ENCODE data around the gene PLA2G4E. TPM values are rescaled to one million over a fixed set of nuclear protein-coding genes. Genes with fewer than 3 reads are reported as not detected.

Gene PLA2G4E
- total and polyA plus RNA-seq, 2 experiments from 2014 or later, result 0.06 TPM; not detected in 1

GRCh38 chr15:42042602-42043400, 22.0 kb upstream of the PLA2G4E start:
- H3K27ac ChIP-seq, result no peak overlapping the region
- TF ChIP-seq, protein P1, sequence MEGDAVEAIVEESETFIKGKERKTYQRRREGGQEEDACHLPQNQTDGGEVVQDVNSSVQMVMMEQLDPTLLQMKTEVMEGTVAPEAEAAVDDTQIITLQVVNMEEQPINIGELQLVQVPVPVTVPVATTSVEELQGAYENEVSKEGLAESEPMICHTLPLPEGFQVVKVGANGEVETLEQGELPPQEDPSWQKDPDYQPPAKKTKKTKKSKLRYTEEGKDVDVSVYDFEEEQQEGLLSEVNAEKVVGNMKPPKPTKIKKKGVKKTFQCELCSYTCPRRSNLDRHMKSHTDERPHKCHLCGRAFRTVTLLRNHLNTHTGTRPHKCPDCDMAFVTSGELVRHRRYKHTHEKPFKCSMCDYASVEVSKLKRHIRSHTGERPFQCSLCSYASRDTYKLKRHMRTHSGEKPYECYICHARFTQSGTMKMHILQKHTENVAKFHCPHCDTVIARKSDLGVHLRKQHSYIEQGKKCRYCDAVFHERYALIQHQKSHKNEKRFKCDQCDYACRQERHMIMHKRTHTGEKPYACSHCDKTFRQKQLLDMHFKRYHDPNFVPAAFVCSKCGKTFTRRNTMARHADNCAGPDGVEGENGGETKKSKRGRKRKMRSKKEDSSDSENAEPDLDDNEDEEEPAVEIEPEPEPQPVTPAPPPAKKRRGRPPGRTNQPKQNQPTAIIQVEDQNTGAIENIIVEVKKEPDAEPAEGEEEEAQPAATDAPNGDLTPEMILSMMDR (IDR thresholded peaks at IDR 0.05; ENCODE audit: low read depth, low read length), result no peak
- no peaks in the 10 kb centered on the region for H3K36me3 ChIP-seq
- H3K27me3 ChIP-seq, result no peaks in the 10 kb centered on the region
- H3K4me3 ChIP-seq, result no peak overlapping the region
- H3K9me3 ChIP-seq (ENCODE audit: low read depth), result no peaks in the 10 kb centered on the region
- no peak for DNase-seq (ENCODE audit: low read depth in 1 of 2, low spot score in 1 of 2)
- no peaks in the 10 kb centered on the region for H3K4me1 ChIP-seq (ENCODE audit: low read depth)

DNA sequence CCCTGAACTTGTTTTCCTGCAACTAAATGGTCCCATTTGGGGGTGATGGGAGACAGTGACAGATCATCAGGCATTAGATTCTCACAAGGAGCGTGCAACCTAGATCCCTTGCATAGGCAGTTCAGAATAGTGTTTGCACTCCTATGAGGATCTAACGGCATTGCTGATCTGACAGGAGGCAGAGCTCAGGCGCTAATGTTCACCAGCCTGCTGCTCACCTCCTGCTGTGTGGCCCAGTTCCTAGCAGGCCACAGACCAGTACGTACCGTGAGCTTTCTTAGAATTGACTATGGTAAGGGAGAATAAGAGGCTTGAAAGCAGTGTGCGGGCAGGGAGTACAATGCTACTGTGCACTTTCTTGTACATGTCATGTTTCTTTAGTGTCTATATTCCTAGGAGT, 17.6 kb upstream of the PLA2G4E start:
- TF ChIP-seq, protein P1 (IDR thresholded peaks at IDR 0.05; ENCODE audit: low read depth, low read length), result no peak

DNA sequence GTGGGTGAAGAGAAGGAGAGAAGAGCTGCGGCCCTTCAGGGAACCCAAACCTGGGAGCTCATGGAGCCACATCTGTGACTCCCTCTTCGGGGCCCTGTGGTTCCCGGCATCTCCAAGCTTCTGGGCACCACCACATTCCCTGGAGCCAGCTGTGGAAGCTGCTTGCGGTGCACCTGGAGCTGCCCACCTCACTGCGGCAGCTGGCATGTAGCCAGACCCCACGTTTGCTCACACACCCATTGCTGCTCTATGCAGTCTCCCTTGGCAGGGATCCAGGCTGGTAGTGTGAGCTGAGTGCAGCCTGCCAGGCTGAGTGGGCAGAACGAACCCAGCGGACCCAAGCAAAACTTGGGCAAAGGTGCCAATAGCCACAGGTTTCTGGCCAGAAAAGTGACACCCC, 16.8 kb upstream of the PLA2G4E start:
- Histone ChIP-seq H3K4me1 (ENCODE audit: low read depth) (no peaks in the 10 kb centered on the region), H3K27ac (no peak overlapping the region), H3K27me3 (no peaks in the 10 kb centered on the region), H3K9me3 (ENCODE audit: low read depth) (no peaks in the 10 kb centered on the region), H3K36me3 (no peaks in the 10 kb centered on the region), H3K4me3 (no peak overlapping the region)
- TF ChIP-seq, protein P1 (IDR thresholded peaks at IDR 0.05; ENCODE audit: low read depth, low read length), result no peak
- DNase-seq (ENCODE audit: low read depth in 1 of 2, low spot score in 1 of 2), result no peak

More for the DNA sequence above, 17.6 kb upstream of the PLA2G4E start:
- H3K36me3 ChIP-seq, result no peaks in the 10 kb centered on the region
- no peak overlapping the region for H3K27ac ChIP-seq
- DNase-seq (ENCODE audit: low read depth in 1 of 2, low spot score in 1 of 2), result no peak
- H3K27me3 ChIP-seq, result no peaks in the 10 kb centered on the region
- no peaks in the 10 kb centered on the region for H3K4me1 ChIP-seq (ENCODE audit: low read depth)
- H3K4me3 ChIP-seq, result no peak overlapping the region
- H3K9me3 ChIP-seq (ENCODE audit: low read depth), result no peaks in the 10 kb centered on the region

DNA sequence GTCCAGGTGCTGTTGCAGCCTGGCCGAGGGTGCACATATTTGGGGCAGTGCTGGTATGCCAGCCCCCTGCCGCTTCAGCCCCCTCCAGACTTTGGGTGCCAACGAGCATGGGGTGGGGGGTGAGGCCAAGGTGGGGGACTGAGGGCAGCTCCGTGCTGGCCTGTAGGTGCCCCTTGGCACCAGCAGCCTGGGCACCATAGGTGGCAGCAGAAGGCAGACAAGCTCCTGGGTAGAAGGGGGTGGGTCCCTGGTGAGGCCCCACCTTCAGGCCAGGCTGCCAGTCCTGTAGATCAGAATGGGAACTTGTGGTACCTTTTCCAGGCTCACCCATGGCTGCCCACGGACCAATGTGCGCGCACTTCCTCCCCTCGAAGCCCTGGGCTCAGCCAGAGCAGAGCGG, 16.1 kb upstream of the PLA2G4E start:
- Histone ChIP-seq H3K27me3 (no peaks in the 10 kb centered on the region), H3K4me3 (no peak overlapping the region), H3K9me3 (ENCODE audit: low read depth) (no peaks in the 10 kb centered on the region), H3K27ac (no peak overlapping the region), H3K36me3 (no peaks in the 10 kb centered on the region), H3K4me1 (ENCODE audit: low read depth) (no peaks in the 10 kb centered on the region)
- TF ChIP-seq, protein P1 (IDR thresholded peaks at IDR 0.05; ENCODE audit: low read depth, low read length), result no peak
- no peak for DNase-seq (ENCODE audit: low read depth in 1 of 2, low spot score in 1 of 2)

DNA sequence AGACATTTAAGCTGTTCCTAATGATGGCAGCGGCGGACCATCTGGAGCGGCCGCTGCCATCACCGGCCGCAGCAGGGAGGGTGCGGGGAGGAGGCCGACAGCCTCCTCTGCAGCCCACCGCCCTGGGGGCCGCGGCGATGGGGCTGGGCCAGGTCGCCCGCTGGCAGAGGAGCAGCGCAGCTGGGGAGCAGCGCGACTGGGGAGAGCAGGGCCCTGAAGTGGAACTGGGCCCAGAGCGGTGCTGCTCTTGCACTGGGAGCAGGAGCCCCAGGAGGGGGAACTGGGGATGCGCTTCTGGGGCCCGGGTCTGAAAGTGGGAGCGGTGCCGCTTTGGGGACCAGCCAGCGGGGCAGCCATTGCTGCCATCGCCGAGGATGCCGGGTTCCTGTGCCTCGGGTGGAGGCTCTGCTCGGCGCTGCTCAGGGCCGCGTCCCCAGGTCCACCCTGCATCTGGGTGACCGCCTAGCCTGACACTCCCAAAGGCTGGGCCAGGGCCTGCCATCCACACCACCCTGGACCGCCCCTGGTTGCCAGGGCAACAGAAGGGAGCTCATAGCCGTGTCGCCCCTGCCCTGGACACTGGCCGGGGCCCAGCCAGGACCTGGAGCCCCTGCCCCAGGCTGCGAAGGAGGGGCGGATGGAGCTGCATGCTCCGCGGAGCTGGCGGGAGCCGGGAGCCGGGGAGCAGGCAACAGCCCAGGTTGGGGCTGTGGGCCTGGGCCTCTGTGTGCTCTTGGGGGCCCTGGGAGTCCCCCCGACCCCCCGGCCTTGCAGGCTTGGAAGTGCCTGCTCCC, 15.5 kb upstream of the PLA2G4E start:
- Histone ChIP-seq H3K36me3 (no peaks in the 10 kb centered on the region), H3K27ac (no peak overlapping the region), H3K4me1 (ENCODE audit: low read depth) (no peaks in the 10 kb centered on the region), H3K9me3 (ENCODE audit: low read depth) (no peaks in the 10 kb centered on the region), H3K4me3 (no peak overlapping the region), H3K27me3 (no peaks in the 10 kb centered on the region)
- TF ChIP-seq, protein P1 (IDR thresholded peaks at IDR 0.05; ENCODE audit: low read depth, low read length), result no peak
- no peak for DNase-seq (ENCODE audit: low read depth in 1 of 2, low spot score in 1 of 2)

All from cardiac muscle cell (in vitro differentiated cells and primary cell).